HG03575 (cell line): ENCODE results near the gene HDDC2.

ENCODE experiments used
- ATAC-seq: cut with Tn5 transposase; IDR thresholded peaks from one replicate; pipeline ENCODE4 v1.9.1; 2021; ENCODE audit not compliant: unreplicated experiment, insufficient number of reproducible peaks, low FRiP score; ENCODE audit errors: extremely low read depth

The HDDC2 gene

DNA sequence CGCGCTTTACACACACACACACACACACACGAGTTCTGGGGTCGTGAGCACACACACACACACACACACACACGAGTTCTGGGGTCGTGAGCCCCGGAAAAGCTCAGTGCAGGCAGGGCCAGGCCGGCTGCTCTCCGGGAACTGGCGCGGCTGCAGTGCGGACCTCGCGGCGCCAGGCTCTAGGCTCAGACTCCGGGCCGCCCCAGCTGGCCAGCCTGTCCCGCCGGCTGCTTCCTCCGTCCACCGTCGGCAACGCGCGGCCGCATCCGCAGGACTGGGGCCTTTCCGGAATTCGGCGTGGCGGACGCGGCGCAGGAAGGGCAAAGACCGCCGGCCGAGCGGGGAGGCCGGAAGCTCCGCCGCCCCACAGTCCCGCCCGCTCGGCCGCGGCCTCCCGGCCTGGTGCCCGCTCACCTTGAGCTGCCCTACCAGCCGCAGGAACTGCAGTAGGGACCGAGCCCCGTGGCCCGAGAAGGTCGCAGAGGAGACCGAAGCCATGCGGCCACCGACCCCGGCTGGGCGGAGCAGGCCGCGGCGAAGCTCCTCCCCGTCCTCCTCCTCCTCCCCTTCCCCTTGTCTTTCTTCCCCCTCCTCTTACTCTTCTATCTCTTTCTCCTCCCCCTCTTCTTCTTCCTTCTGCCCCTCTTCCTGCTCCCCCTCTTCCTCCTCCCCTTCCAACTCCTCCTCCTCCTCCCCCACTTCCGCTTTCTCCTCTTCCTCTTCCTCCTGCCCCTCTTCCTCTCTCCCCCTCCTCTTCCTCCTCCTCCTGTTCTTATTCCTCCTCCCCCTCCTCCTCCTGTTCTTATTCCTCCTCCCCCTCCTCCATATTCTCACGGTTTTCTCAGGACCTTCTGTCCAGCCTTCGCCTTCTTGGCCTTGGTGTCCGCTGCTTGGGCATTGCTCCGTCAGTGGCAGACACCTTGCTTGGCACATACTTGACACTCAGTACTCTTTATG lies at the start of gene HDDC2:
Gene HDDC2, minus strand, starts transcription at position 533 of the 957 bp plus-strand sequence. Its CDS starts 35 bp downstream, at position 498.
- no peak for ATAC-seq

DNA sequence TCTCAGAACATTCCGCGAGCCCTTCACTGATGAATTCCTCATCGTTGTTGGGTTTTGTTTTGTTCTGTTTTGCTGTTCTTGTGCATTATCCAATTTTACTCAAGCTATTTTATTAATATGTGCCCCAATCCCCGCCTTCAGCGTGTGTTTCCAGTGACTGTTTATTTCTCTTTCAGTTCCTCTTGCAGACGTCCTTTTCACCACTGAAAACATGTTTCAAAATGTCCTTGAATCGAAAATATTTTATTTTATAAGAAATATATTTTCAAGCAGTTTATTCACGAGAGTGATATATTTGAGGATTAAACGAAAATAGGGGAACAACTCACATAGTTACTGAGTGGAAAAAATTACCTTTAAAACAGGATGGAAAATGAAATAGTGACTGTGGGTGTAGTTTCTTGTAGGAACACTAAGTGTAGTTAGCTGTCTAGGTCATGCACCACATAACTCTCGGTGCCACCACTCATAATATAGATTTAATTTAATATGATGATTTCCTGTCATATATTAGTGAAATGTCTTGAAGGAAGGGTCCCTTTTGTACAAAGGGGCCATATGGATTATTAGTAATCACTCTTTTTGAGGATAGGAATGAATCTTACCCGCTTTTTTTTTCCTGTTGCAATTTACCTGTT lies 45.3 kb upstream of the HDDC2 start:
- ATAC-seq = peak; percentile 82

DNA sequence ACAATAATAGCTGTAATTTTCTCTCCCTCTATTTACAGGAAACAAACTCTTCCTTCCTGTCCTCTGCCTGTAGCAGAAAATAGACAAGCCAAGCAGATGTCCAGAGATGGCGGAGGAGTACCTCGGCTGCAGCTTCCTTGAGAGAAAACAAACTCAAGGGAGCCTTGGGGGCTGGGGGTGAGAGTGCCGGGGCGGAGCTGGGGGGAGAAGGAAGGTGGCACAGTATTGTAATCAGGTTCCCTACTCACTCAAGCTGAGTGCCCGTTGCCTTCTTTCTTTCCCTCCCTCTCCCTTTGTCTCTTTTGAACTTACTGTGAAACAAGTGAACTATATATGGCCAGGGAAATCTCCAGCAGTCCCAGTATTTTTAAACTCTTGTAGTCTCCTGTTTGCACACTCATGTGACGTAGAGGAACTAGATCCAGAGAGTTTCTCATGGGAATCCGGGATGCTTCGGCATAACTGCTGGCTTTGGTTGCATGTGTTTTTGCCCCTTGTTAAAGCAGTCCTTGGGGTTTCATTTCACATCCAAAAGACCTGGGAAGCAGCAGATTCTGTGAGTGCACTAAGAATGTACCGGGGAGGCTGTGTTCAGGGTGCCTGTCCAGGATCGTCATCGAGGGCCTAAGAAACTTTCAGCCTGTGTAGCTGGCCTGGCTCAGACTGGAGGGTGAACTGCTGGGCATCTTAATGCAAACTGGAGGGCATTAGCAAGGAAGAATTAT lies 44.6 kb upstream of the HDDC2 start:
- ATAC-seq = peak; percentile 19

DNA sequence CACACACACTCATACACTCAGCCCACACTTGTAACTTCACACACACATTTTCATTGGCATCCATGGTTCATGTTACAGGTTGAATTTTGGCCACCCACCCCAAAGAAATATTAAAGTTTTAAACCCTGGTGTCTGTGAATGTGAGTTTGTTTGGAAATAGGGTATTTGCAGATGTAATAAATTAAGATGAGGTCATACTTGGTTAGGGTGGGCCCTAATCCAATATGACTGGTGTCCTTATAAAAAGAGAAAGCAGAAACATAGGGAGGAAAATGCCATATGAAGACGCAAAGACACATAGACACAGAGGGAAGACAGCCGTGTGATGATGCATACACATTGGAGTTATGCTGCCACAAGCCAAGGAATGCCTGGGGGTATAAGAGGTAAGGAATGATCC lies 39.7 kb upstream of the HDDC2 start:
- no peak for ATAC-seq

DNA sequence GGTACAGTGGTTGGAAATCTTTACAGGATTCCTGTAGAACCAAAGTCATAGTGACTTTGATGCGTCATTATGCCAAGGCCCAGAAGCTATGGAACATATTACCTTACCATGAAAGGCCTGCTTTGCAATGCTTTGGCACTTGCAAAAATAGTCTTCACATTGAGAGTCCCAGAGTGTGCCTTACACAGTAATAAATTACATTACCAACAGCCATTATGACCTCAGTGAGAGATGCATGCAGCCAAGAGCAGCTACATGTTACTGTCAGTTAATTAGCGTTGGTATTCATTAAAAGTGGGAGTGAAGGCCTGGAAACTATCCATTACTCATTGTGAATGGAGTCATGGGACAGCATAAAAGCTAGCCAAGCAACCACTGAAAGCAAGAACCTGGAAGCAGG lies 39.2 kb upstream of the HDDC2 start:
- ATAC-seq = no peak

DNA sequence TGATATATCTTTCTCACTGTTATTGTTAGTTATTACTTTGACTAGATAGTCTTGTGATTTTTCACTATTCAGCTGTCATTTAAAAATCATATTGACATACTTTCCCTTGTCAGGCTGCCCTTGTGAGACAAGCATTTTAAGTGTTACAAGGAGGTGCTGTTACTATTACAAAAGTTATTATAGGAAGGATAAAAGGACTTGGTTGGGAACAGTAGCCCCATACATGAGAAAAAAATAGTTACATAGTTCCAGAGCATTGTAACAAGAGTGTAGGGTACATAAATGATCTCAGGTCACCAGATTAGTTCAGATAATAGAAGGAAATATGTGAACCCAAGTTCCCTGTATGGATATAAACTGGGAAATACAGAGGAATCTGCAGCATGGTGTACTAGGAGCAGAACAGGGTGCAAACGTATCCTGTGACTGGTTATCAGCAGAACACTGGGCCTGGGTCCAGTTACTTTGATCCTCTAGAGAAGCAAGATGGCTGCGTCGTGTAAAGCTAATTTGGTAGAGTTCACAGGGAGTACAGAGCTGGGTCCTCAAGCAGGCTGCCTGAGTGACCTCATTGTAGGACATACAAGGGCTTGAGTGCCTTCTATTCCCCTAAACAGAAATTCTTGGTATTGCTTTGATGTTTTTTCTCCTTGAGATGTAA lies 38.5 kb upstream of the HDDC2 start:
- no peak for ATAC-seq

DNA sequence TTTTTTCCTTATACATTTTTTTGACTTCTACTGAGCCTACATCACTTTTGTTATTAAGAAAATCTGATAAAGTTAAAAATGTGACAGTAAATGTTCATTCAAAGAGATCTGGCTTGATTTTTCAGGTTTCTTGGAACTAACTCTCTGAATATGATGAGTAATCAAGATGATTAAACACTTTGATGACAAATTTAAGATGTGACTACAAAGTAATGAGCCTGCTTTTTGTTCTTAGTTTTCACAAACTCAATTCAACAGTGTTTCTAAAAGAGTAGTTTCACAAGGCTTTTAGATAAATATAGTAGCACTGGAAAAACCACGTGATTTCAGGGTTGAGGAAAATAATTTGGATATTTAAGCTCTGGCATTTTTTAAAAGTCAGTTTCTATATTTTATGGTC lies 37.9 kb upstream of the HDDC2 start:
- ATAC-seq = no peak

GRCh38 chr6:125338381-125338780 lies 36.6 kb upstream of the HDDC2 start:
- no peak for ATAC-seq

DNA sequence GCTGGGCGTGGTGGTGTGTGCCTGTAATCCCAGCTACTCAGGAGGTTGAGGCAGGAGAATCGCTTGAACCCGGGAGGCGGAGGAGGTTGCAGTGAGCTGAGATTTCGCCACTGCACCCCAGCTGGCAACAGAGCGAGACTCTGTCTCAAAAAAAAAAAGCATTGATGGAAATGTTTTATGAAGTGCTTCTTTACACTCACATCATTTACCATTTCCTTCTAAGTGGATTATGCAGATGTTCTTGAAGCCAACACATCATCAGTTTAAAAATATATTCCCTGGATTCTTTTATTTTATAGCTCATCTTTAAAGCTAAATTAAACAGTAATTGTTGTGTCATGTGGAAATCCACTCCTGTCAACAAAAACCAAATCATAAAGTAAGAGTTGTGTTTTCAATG lies 35.9 kb upstream of the HDDC2 start:
- ATAC-seq = no peak

DNA sequence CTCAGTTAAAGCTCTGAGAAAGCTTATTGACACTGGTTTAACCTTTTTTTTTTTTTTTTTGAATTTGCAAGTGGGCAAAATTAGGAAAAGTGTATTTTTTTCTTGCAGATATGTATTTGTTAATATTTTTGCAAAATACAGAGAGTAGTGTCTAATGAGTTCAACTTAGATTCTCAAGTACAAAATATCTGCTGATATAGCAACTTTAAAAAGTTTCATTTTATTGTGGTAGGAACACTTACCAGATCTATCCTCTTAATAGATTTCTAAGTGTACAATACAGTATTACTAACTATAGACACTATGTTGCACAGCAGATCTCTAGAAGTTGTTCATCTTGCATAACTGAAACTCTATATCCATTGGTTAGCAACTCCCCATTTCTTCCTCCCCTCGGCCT lies 30.9 kb upstream of the HDDC2 start:
- no peak for ATAC-seq

- no peak for ATAC-seq
Observed at GRCh38 chr6:125325586-125325985, 23.8 kb upstream of the HDDC2 start.

GRCh38 chr6:125323376-125323775 lies 21.6 kb upstream of the HDDC2 start:
- ATAC-seq = no peak

GRCh38 chr6:125316621-125317020 lies 14.9 kb upstream of the HDDC2 start:
- ATAC-seq = no peak

- no peak for ATAC-seq
Observed at GRCh38 chr6:125315548-125315947, 13.8 kb upstream of the HDDC2 start.

GRCh38 chr6:125314009-125314581 lies 12.3 kb upstream of the HDDC2 start:
- no peak for ATAC-seq

DNA sequence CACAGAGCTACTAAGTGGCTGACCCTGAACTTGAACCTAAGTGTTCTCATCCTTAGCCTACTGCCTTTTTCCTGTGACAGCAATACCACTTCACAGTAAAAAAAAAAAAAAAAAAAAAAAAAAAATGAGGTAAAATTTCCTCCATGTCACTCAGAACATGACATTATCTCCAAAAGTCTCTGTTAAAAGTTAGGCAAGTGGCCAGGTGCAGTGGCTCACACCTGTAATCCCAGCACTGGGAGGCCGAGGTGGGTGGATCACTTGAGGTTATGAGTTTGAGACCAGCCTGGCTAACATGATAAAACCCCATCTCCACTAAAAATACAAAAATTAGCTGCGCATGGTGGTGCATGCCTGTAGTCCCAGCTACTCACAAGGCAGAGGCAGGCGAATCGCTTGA lies 11.2 kb upstream of the HDDC2 start:
- no peak for ATAC-seq

- no peak for ATAC-seq
Observed at GRCh38 chr6:125312478-125312877, 10.7 kb upstream of the HDDC2 start.

GRCh38 chr6:125310994-125311649 lies 9.4 kb upstream of the HDDC2 start:
- peak; percentile 55 for ATAC-seq
